ENCODE data around the gene ASB2. TPM values are rescaled to one million over a fixed set of nuclear protein-coding genes. Genes with fewer than 3 reads are reported as not detected.

The ASB2 gene
- polyA plus RNA-seq, 1 donor from 2014 or later = 0.26 TPM

DNA sequence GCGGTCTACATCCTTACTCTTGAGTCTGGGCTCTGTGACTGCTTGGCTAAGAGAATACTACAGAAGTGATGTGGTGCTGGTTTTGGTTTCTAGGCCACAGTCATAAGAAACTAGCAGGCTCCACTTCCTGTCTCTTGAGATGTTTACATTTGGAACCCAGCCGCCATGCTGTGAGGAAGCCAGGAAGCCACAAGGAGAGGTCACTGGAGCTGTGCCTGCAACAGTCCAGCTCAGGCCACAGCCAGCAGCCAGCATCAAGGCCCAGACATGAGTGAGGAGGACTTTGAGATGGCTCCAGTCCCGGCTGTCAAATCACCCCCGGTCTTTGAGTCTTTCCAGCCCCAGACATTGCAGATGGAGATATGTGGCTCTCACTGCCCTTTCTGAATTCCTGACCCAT, 62.1 kb downstream of the ASB2 start:
- no peak overlapping the region for H2AFZ ChIP-seq (ENCODE audit: low read depth, low read length)
- no peaks in the 10 kb centered on the region for H3K9me2 ChIP-seq (ENCODE audit: insufficient read depth, low read length)
- H3K4me2 ChIP-seq (ENCODE audit: low read length) = no peak overlapping the region
- TF ChIP-seq SMC3 (conservative IDR thresholded peaks at IDR 0.05; ENCODE audit: poor library complexity) = no peak
- TF ChIP-seq, protein P1, sequence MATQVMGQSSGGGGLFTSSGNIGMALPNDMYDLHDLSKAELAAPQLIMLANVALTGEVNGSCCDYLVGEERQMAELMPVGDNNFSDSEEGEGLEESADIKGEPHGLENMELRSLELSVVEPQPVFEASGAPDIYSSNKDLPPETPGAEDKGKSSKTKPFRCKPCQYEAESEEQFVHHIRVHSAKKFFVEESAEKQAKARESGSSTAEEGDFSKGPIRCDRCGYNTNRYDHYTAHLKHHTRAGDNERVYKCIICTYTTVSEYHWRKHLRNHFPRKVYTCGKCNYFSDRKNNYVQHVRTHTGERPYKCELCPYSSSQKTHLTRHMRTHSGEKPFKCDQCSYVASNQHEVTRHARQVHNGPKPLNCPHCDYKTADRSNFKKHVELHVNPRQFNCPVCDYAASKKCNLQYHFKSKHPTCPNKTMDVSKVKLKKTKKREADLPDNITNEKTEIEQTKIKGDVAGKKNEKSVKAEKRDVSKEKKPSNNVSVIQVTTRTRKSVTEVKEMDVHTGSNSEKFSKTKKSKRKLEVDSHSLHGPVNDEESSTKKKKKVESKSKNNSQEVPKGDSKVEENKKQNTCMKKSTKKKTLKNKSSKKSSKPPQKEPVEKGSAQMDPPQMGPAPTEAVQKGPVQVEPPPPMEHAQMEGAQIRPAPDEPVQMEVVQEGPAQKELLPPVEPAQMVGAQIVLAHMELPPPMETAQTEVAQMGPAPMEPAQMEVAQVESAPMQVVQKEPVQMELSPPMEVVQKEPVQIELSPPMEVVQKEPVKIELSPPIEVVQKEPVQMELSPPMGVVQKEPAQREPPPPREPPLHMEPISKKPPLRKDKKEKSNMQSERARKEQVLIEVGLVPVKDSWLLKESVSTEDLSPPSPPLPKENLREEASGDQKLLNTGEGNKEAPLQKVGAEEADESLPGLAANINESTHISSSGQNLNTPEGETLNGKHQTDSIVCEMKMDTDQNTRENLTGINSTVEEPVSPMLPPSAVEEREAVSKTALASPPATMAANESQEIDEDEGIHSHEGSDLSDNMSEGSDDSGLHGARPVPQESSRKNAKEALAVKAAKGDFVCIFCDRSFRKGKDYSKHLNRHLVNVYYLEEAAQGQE (IDR thresholded peaks at IDR 0.05; ENCODE audit: borderline replicate concordance) = no peak
- TF ChIP-seq, protein P2, sequence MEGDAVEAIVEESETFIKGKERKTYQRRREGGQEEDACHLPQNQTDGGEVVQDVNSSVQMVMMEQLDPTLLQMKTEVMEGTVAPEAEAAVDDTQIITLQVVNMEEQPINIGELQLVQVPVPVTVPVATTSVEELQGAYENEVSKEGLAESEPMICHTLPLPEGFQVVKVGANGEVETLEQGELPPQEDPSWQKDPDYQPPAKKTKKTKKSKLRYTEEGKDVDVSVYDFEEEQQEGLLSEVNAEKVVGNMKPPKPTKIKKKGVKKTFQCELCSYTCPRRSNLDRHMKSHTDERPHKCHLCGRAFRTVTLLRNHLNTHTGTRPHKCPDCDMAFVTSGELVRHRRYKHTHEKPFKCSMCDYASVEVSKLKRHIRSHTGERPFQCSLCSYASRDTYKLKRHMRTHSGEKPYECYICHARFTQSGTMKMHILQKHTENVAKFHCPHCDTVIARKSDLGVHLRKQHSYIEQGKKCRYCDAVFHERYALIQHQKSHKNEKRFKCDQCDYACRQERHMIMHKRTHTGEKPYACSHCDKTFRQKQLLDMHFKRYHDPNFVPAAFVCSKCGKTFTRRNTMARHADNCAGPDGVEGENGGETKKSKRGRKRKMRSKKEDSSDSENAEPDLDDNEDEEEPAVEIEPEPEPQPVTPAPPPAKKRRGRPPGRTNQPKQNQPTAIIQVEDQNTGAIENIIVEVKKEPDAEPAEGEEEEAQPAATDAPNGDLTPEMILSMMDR (IDR thresholded peaks at IDR 0.05; ENCODE audit: poor library complexity, severe bottlenecking) = no peak
- TF ChIP-seq TAF1 (IDR thresholded peaks at IDR 0.05; ENCODE audit: low read depth) = no peak
- no peak for TF ChIP-seq MXI1 (conservative IDR thresholded peaks at IDR 0.05; ENCODE audit: poor library complexity, severe bottlenecking)
- TF ChIP-seq EZH2 (IDR thresholded peaks at IDR 0.05; ENCODE audit: borderline replicate concordance, insufficient read depth, low read length, poor library complexity, severe bottlenecking) = no peak
- TF ChIP-seq POLR2AphosphoS5 (IDR thresholded peaks at IDR 0.05) = no peak
- TF ChIP-seq RAD21 (conservative IDR thresholded peaks at IDR 0.05) = no peak
- TF ChIP-seq EP300 (conservative IDR thresholded peaks at IDR 0.05; ENCODE audit: poor library complexity, severe bottlenecking) = no peak
- no peaks in the 10 kb centered on the region for H3F3A ChIP-seq (ENCODE audit: insufficient read depth, low read length, poor library complexity, severe bottlenecking)
- H3K36me3 ChIP-seq (ENCODE audit: insufficient read depth, low read length) = no peaks in the 10 kb centered on the region
- H4K20me1 ChIP-seq (ENCODE audit: insufficient read depth) = no peaks in the 10 kb centered on the region
- H3K27ac ChIP-seq (ENCODE audit: low read length) = no peak overlapping the region
- no peaks in the 10 kb centered on the region for H3K9me3 ChIP-seq (ENCODE audit: low read length)
- H3K27me3 ChIP-seq (ENCODE audit: insufficient read depth, low read depth, low read length) = no peaks in the 10 kb centered on the region
- no peak overlapping the region for H3K9ac ChIP-seq (ENCODE audit: low read length)
- H3K79me2 ChIP-seq (replicated peaks; ENCODE audit: insufficient read depth, low read length) = no peaks in the 10 kb centered on the region
- no peak overlapping the region for H3K4me3 ChIP-seq (ENCODE audit: low read length)

DNA sequence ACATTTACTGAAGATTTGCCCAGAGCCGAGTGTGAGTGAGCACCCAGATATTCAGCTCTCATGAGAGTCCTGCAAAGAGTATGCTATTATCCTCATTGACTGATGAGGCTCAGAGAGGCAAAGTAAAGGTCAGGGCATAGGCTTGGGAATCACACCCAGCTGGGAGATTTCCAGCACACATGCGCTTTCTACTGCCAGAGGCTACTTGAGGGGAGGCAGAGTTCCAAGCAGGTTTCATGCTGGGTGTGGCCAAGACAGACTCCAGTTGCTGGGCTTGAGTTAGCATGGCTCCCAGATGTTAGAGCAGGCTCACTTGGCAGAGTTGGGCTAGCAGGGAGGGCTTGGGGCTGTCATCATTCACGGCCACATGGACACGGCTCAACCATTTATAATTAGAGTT, 63.6 kb downstream of the ASB2 start:
- Histone ChIP-seq H3F3A (ENCODE audit: insufficient read depth, low read length, poor library complexity, severe bottlenecking) (no peaks in the 10 kb centered on the region), H3K27ac (ENCODE audit: low read length) (no peak overlapping the region), H3K9me3 (ENCODE audit: low read length) (no peaks in the 10 kb centered on the region), H3K4me3 (ENCODE audit: low read length) (no peak overlapping the region), H4K20me1 (ENCODE audit: insufficient read depth) (no peaks in the 10 kb centered on the region), H3K4me2 (ENCODE audit: low read length) (no peak overlapping the region), H2AFZ (ENCODE audit: low read depth, low read length) (no peak overlapping the region), H3K9me2 (ENCODE audit: insufficient read depth, low read length) (no peaks in the 10 kb centered on the region), H3K36me3 (ENCODE audit: insufficient read depth, low read length) (no peaks in the 10 kb centered on the region), H3K9ac (ENCODE audit: low read length) (no peak overlapping the region), H3K27me3 (ENCODE audit: insufficient read depth, low read depth, low read length) (no peaks in the 10 kb centered on the region), H3K79me2 (replicated peaks; ENCODE audit: insufficient read depth, low read length) (no peaks in the 10 kb centered on the region)
- TF ChIP-seq POLR2AphosphoS5 (IDR thresholded peaks at IDR 0.05) (no peak), MXI1 (conservative IDR thresholded peaks at IDR 0.05; ENCODE audit: poor library complexity, severe bottlenecking) (no peak), SMC3 (conservative IDR thresholded peaks at IDR 0.05; ENCODE audit: poor library complexity) (no peak), EP300 (conservative IDR thresholded peaks at IDR 0.05; ENCODE audit: poor library complexity, severe bottlenecking) (no peak), RAD21 (conservative IDR thresholded peaks at IDR 0.05) (no peak), EZH2 (IDR thresholded peaks at IDR 0.05; ENCODE audit: borderline replicate concordance, insufficient read depth, low read length, poor library complexity, severe bottlenecking) (no peak), TAF1 (IDR thresholded peaks at IDR 0.05; ENCODE audit: low read depth) (no peak)
- TF ChIP-seq, protein P2 (IDR thresholded peaks at IDR 0.05; ENCODE audit: poor library complexity, severe bottlenecking) = no peak
- TF ChIP-seq, protein P1 (IDR thresholded peaks at IDR 0.05; ENCODE audit: borderline replicate concordance) = no peak
